ENCODE data around the gene MEAK7.

DNA sequence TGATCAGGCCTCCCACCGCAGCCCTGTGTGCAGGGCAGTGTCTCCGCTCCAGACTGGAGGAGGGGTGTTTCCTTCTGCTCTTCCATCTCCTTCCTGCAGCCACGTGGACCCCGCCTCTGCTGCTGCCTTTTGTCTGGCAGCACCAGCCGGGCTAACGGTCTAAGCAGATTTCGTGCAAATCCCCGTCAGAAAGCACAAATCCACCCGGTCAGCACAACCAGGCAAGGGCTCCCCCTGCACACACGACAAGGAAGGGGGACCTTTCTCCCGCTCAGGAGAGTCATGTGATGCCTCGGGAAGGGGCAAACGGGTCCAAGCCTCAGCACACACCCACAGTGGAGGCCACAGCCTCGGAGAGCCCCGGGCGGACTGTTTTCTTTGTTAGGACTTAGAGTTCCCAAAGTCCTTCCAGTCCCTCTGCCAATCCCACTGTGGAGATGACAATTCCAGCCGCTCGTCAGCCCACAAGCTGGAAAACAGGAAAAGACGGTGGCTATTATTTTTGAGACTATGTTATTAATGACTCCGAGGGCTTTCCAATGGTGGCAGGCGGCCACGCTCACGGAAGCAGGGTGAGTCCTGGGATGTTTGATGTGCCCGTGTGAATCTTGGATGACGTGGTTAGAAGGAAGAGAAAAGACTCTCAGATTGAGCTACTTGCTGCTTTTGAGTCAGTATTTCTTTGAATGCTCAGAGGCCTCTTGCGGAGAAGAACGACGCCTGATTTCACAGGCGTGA is 22.5 kb upstream of the MEAK7 start:
- TF ChIP-seq POLR2A (IDR thresholded peaks at IDR 0.05; ENCODE audit: low read length) (no peak), GATA1 (IDR thresholded peaks at IDR 0.05; ENCODE audit: low read depth, low read length) (no peak)
